Stimulated activated naive CD8-positive, alpha-beta T cell treated with anti-CD3 and anti-CD28 coated beads, Interleukin-15, amount 100 ng/mL, for 72 hours (primary cell): Measurements from ENCODE around the gene HIPK4.
"Not testable (repeated sequence)": the region's sequence is repeated elsewhere in the genome, so short reads cannot be mapped to it uniquely, and the experiment has no call there.

Experiments
- ATAC-seq: fragments of 150-1000 bp; cut with Tn5 transposase; 2 replicates; pipeline ENCODE4 v1.10.0; 2021; ENCODE audit warnings: mild to moderate bottlenecking, moderate library complexity
- DNase-seq, 2 donors: peaks; one replicate each; pipeline ENCODE4 v3.0.0; 2021 to 2022
- H3K27ac Mint-ChIP-seq, 2 donors: one replicate each; pipeline ENCODE4 v1.8.0; 2022; ENCODE audit warnings: mild to moderate bottlenecking in 2 of 2, mixed read lengths in 2 of 2, moderate library complexity in 2 of 2
- H3K27me3 Mint-ChIP-seq: one replicate; pipeline ENCODE4 v1.8.0; 2022; ENCODE audit warnings: mixed read lengths
- H3K4me1 Mint-ChIP-seq: one replicate; pipeline ENCODE4 v1.8.0; 2022; ENCODE audit warnings: mild to moderate bottlenecking, mixed read lengths
- H3K4me3 Mint-ChIP-seq, 2 donors: one replicate each; pipeline ENCODE4 v1.8.0; 2022; ENCODE audit warnings: mild to moderate bottlenecking in 2 of 2, mixed read lengths in 2 of 2, moderate library complexity in 1 of 2
- H3K9me3 Mint-ChIP-seq, 2 donors: one replicate each; pipeline ENCODE4 v1.8.0; 2022; ENCODE audit warnings: mixed read lengths in 2 of 2

The HIPK4 gene, protein sequence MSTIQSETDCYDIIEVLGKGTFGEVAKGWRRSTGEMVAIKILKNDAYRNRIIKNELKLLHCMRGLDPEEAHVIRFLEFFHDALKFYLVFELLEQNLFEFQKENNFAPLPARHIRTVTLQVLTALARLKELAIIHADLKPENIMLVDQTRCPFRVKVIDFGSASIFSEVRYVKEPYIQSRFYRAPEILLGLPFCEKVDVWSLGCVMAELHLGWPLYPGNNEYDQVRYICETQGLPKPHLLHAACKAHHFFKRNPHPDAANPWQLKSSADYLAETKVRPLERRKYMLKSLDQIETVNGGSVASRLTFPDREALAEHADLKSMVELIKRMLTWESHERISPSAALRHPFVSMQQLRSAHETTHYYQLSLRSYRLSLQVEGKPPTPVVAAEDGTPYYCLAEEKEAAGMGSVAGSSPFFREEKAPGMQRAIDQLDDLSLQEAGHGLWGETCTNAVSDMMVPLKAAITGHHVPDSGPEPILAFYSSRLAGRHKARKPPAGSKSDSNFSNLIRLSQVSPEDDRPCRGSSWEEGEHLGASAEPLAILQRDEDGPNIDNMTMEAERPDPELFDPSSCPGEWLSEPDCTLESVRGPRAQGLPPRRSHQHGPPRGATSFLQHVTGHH

DNA sequence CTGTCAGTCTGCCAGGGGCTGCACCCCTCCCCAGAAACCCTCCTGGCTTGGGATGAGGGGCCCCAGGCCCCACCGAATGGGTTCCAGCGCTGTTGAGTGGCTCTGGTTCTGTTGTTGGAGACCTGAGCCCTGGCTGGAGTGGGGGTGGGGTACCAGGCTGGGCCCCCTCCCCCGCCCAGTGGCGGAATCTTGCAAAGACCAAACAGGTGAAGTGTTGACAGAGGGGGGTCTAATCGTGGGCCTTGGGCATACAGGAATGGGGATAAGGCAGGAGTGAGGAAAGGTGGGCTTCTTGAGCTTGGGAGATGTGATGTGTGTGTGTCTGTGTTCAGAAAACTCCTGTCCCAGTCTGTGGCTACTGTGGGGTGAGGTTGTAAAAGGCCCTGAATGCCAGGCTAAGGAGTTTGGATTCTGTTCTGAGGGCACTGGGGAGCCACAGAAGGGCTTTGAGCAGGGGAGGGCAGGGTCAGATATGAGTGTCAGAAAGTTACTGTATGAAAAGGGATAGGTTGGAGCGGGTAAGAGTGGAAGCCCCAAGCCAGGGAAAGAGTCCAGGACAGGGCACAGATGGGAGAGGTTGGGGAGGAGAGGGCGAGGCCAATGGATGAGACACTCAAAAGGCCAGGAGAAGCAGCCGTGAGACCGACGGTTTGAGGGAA is at the start of gene HIPK4:
TSS of gene HIPK4 (minus strand) at position 98 of the 659 bp plus-strand sequence. CDS start 279 bp downstream, outside the sequence.
- DNase-seq (no peak), ATAC-seq (no peak)
- Mint-ChIP-seq H3K4me3 (no peak within 1 kb of the TSS), H3K27me3 (no peaks in the 10 kb centered on the region), H3K4me1 (no peaks in the 10 kb centered on the region), H3K27ac (no peak within 1 kb of the TSS), H3K9me3 (no peaks in the 10 kb centered on the region)

DNA sequence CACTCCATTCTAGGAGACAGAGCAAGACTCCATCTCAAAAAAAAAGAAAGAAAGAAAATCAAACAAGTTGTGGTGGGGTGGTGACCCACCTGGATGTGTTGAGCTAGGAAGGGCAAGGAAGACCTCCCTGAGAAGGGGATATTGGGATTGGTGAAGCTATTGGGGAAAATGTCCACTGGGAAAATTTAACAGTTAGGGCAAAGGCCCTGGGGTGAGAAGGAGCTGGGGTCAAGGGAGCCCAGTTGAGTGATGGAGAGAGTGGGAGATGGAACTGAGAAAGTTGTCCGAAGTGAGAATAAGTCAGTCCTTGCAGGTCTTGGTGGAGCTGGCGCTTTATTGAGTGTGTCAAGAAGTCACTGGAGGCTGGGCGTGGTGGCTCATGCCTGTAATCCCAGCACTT is 48.3 kb upstream of the HIPK4 start:
- no peak overlapping the region for H3K4me3 Mint-ChIP-seq
- no peak for ATAC-seq

DNA sequence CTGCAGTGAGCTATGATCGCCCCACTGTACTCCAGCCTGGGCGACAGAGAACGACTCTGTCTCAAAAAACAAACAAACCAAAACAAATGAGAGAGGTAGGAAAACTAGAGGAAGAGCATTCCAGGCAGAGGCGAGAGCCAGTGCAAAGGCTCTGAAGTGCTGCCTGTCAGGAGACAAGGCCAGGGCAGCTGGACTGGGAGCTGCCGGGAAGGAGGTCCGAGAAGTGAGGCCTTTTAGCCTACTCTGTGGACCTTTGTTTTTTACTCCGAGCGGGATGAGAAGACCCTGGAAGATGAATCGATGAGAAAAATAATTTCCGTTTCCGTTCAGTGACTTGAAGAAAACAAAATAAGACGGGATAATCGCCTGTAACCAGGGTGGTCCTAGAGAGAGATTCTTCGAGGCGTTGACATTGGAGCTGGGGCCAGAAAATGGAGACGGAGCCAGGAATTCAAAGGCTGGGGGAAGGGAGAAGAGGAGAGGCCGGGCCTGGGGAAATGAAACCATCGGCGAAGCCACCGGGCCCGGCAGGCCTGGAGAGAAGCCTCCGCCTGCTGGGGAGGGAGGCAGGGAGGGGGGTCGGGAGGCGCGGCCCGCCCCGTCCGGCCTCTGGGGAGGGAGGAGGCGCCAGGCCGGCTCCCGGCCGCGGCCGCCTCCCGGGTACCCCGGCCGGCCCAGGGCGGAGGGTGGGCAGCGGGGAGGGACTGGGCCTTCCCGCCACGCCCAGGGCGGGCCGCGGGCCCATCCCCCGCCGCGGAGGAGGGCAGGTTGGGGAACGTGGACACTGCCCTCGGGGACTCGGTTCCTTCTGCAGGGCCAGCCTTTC is 43.6 kb upstream of the HIPK4 start:
- DNase-seq, result peak; percentile 44 to 62
- peak; percentile 91 for ATAC-seq
- no peaks in the 10 kb centered on the region for H3K27me3 Mint-ChIP-seq
- peak overlapping the region; percentile 88 to 98 for H3K4me3 Mint-ChIP-seq
- H3K9me3 Mint-ChIP-seq, result no peaks in the 10 kb centered on the region
- peaks cover 21% of the 10 kb centered on the region for H3K4me1 Mint-ChIP-seq
- peak overlapping the region; percentile 99 for H3K27ac Mint-ChIP-seq

More for the DNA sequence above, 48.3 kb upstream of the HIPK4 start:
- Mint-ChIP-seq H3K4me1 (peaks cover 41% of the 10 kb centered on the region), H3K27ac (no peak overlapping the region), H3K9me3 (no peaks in the 10 kb centered on the region), H3K27me3 (no peaks in the 10 kb centered on the region)
- DNase-seq, result no peak

DNA sequence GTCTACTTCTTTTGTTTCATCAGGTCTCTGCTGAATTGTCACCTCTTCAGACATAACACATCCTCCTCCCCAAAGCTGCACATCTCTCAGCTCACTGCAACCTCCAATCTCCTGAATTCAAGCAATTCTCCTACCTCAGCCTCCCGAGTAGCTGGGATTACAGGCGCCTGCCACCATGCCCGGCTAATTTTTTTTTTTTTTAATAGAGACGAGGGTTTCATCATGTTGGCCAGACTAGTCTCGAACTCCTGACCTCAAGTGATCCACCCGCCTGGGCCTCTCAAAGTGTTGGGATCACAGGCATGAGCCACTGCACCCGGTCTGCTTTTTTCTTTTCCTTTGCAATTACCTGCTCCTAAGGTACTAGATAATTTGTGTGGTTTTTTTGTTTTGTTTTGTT is 42.8 kb upstream of the HIPK4 start:
- H3K27me3 Mint-ChIP-seq, ATAC-seq, DNase-seq, H3K9me3 Mint-ChIP-seq: not testable (repeated sequence)
- Mint-ChIP-seq H3K4me1 (peaks cover 21% of the 10 kb centered on the region), H3K4me3 (peak overlapping the region; percentile 88 to 98), H3K27ac (peak overlapping the region; percentile 99)

DNA sequence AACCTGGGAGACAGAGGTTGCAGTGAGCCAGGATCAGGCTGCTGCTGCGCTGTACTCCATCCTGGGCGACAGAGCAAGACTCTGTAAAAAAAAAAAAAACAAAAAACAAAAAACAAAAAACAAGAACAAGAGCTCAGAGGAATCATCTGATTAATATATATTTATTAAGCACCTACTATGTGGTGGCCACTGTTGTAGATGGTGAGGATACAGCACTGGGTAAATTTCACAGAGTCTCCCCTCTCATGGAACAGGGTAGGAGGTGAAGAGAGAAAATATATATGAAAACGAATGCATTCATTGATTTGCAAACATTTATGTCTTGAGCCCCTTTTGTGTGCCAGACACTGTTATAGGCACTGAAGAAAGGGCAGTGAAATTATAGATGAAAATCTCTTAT is 41.7 kb upstream of the HIPK4 start:
- H3K4me1 Mint-ChIP-seq, result peaks cover 21% of the 10 kb centered on the region
- no peaks in the 10 kb centered on the region for H3K27me3 Mint-ChIP-seq
- no peak for ATAC-seq
- H3K9me3 Mint-ChIP-seq, result no peaks in the 10 kb centered on the region
- no peak overlapping the region for H3K27ac Mint-ChIP-seq
- no peak overlapping the region for H3K4me3 Mint-ChIP-seq
- no peak for DNase-seq

DNA sequence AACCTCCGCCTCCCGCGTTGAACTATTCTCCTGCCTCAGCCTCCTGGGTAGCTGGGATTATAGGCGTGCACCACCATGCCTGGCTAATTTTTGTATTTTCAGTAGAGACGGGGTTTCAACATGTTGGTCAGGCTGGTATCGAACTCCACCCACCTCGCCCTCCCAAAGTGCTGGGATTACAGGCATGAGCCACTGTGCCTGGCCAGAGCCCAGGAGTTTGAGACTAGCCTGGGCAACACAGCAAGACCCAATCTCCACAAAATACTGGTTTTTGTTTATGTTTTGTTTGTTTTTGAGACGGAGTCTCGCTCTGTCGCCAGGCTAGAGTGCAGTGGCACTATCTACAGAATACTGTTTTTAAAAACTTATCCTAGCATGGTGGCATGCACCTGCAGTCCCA is 40.3 kb upstream of the HIPK4 start:
- peaks cover 18% of the 10 kb centered on the region for H3K4me1 Mint-ChIP-seq
- not testable (repeated sequence) for H3K4me3 Mint-ChIP-seq, DNase-seq

DNA sequence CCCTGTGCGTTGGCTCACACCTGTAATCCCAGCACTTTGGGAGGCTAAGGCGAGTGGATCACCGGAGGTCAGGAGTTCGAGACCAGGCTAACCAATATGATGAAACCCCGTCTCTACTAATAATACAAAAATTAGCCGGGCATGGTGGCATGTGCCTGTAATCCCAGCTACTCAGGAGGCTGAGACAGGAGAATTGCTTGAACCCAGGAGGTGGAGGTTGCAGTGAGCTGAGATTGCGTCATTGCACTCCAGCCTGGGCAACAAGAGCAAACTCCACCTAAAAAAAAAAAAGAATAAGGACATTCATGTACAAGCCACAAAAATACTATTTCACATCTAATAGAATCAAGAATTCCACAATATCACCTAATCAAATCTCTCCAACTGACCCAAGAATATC is 38.2 kb upstream of the HIPK4 start:
- not testable (repeated sequence) for H3K27ac Mint-ChIP-seq, H3K27me3 Mint-ChIP-seq, H3K4me3 Mint-ChIP-seq, DNase-seq, ATAC-seq, H3K9me3 Mint-ChIP-seq
- peaks cover 18% of the 10 kb centered on the region for H3K4me1 Mint-ChIP-seq

More for the DNA sequence above, 40.3 kb upstream of the HIPK4 start:
- H3K27ac Mint-ChIP-seq, ATAC-seq, H3K27me3 Mint-ChIP-seq, H3K9me3 Mint-ChIP-seq: not testable (repeated sequence)

DNA sequence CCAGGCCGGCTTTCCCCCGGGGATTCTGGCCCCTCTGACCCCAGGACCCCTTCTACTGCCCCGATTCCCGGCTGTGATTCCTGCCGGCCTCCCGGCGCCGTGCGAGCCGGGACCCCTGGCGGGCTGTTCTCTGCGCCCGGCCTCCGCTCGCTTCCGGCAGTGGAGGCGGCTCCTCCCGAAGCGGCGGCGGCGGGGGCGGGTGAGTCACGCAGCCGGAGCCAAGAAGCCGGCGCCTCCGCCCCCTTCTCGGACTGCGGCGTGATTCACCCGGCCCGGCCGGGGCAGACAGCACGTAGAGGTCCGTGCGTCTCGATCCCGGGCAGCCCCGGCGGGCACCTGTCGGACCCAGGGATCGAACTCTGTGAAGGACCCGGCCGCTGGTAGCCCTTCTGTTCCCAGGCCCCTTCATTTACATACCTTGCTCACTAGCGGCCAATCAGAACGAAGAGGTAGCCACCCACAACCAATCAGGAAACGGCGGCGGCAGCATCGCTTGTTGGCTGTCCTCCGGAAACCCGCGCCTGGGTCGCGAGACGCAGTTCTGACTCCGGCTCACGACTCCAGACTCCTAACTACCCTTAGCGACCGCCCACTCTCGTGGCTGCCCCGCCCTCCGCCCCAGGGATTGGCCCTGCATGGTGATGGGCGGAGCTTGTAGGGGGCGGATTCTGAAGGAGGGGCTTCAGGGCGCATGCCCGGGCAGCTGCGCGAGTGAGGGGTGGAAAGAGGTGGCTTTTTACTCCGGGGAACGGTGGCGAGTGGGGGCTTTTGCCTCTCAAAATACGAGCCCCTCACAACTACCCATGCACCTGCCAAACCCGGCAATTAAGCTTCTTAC is 35.7 kb upstream of the HIPK4 start, which contains the start of gene SERTAD1:
TSS of gene SERTAD1 (minus strand) at position 543 of the 838 bp plus-strand sequence. CDS start 2,446 bp downstream, outside the sequence.
- Mint-ChIP-seq H3K9me3 (no peaks in the 10 kb centered on the region), H3K4me1 (peaks cover 30% of the 10 kb centered on the region), H3K27me3 (no peaks in the 10 kb centered on the region), H3K4me3 (peak within 1 kb of the TSS; percentile 89 to 95), H3K27ac (peak within 1 kb of the TSS; percentile 93 to 96)
- ATAC-seq, result peak; percentile 92
- DNase-seq, result peak; percentile 100

DNA sequence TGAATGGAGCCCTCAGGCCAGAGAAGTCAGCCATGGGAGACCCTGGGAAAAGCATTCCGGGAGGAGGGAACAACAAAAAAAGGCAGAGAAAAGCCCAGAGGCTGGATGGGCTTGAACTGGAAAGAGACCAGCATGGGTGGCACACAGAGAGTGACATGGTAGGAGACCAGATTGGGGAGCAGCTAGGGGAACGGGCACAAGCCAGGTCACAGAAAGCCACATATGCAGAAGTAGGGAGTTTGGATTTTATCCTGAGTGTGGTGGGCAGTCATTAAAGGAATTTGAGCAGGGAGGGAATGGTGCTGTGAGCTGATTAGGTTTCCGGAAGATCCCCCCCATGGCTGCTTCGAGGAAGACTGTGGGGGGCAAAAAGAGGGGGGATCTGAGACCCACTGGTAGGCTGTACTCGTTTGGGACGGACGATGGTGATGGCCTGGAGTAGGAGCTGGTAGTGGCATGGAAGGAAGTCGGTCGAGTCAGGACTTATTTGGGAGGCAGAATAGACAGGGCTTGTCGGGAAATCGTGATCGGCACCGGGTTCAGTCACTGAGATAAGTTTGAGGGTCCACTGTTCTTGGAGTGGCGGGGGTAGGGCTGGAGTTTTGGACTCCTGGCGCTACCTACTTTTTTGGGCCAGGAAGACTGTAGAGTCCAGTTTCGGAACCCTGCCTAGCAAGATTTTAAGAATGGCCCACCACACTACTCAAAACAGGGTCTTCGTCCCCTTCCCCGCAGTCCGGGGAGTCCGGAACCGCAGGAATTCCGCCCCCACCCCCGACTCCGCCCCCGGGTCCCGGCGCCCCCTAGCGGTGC is 34.9 kb upstream of the HIPK4 start:
- Mint-ChIP-seq H3K27me3 (no peaks in the 10 kb centered on the region), H3K4me3 (peak overlapping the region; percentile 89 to 95), H3K27ac (peak overlapping the region; percentile 93 to 96), H3K9me3 (no peaks in the 10 kb centered on the region), H3K4me1 (peaks cover 30% of the 10 kb centered on the region)
- DNase-seq (no peak), ATAC-seq (no peak)

DNA sequence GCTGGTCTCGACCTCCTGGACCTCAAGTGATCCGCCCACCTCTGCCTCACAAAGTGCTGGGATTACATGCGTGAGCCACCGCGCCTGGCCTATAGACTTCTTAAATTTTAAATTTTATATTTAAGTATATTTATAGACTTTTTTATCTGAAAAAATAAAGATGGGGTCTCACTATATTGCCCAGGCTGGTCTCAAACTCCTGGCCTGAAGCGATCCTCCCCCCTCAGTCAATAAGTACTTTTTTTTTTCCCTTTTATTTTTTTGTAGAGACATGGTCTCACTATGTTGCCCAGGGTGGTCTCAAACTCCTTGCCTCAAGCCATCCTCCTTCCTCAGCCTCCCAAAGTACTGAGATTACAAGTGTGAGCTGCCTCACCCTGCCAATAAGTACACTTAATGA is 34.0 kb upstream of the HIPK4 start:
- peak overlapping the region; percentile 14 to 89 for H3K4me3 Mint-ChIP-seq
- H3K9me3 Mint-ChIP-seq, result no peaks in the 10 kb centered on the region
- no peaks in the 10 kb centered on the region for H3K27me3 Mint-ChIP-seq
- ATAC-seq, result no peak
- no peak for DNase-seq
- H3K4me1 Mint-ChIP-seq, result peaks cover 30% of the 10 kb centered on the region
- H3K27ac Mint-ChIP-seq, result no peak overlapping the region

DNA sequence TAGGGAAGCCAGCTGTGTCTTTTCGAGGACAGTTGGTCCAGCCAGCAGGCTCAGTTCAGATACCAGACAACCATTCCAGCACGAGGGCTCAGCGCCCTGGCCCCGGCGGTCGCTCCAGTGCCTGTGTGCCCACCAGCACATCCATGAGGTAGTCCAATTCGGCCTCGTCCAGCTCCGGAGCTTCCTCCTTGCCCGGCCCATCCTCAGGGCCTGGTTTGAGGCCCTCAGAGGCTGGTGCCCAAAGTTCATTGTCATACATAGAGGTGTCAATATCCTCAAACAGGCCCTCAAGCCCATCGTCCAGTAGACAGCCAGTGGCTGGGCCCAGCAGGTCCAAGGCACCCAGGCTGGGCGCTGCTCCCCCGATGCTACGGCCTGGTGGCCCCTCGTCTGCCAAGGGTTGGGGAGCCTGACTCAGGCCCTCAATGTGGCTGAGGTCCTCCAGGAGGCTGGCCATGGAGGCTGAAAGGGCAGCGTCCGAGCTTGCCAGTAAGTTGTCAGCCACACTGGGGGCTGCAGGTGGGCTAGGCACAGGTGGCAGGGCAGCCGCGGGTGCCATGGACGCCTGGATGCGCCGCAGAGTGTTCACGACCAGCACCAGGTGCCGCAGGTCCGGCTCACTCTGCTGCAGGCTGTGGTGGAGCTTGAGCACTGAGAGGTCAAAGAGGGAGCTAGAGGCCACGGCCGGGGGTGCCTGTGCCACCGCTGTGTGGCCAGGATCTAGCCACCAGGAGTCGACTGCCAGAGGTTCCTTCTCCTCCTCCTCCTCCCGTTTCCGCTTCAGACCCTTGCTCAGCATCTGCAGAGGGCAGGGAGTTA is 33.0 kb upstream of the HIPK4 start:
- DNase-seq (no peak), ATAC-seq (no peak)
- no peaks in the 10 kb centered on the region for H3K9me3 Mint-ChIP-seq
- H3K27ac Mint-ChIP-seq, result peak overlapping the region in 1 of 2 donors; percentile 88
- peak overlapping the region in 1 of 2 donors; percentile 30 for H3K4me3 Mint-ChIP-seq
- H3K4me1 Mint-ChIP-seq, result peaks cover 30% of the 10 kb centered on the region
- no peaks in the 10 kb centered on the region for H3K27me3 Mint-ChIP-seq

DNA sequence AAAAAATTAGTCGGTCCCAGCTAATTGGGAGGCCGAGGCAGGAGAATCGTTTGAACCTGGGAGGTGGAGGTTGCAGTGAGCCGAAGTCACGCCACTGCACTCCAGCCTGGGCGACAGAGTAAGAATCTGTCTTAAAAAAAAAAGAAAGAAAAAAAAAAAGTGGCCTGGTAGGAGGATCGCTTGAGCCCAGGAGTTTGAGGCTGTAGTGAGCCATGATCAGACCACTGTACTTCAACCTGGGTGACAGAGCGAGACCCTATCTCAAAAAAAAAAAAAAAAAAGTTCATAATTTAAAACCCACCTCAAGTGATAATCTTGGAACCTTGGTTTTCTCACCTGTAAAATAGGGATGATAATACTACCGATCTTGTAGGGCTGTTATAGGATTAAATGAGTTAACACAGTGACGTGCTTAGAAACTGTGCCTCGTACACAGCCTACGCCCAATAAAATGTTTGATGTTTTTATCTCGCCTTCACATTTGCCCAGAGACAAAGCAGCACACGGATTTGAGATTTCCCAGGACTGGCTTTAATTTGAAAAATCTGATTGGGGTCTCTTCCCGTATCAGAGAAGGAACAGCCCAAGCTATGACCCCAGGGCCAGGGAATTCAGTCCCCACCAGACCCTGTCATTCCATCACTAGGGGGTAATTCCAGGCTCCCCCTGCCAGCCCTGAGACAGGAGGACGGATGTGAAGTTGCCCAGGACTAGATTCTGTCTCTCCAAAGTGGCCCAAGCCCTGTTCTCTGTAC is 32.2 kb upstream of the HIPK4 start:
- H3K27me3 Mint-ChIP-seq, result no peaks in the 10 kb centered on the region
- peaks cover 36% of the 10 kb centered on the region for H3K4me1 Mint-ChIP-seq
- H3K4me3 Mint-ChIP-seq, result peak overlapping the region; percentile 87 to 89
- DNase-seq (no peak), ATAC-seq (no peak)
- H3K27ac Mint-ChIP-seq, result peak overlapping the region in 1 of 2 donors; percentile 92
- no peaks in the 10 kb centered on the region for H3K9me3 Mint-ChIP-seq
